ENCODE measurements around the gene IPO13. TPM values are rescaled to one million over a fixed set of nuclear protein-coding genes. Genes with fewer than 3 reads are reported as not detected.

Gene IPO13
- total RNA-seq, 2 donors from 2014 or later: 18.6 to 21.5 TPM

DNA sequence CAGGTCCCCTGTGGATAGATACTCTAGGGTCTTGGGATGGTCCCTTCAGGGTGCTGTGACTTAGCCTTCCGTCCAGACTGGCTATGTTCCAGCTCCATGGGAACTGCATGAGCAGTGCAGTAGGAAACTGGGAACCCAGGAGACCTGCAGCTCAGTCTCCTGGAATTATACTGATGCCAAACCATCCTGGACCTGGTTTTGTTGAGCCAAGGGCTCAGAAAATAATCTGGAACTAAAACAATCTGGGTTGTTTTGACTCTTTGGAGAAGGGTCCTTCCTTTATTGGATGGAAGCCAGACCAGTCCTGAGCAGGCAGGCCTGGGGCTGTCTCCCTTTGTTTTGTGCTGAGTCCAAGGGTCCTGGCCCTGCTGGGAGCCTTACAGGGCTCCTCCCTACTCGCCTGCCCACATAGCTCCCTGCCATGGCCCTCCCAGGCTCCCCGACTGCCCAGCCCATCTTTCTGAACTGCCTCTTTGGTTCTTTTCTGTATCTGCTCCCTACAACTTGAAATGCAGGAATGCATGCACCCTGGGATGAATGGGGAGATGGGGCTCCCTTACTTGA, 1.2 kb downstream of the IPO13 start:
- 70 to 89% methylated on average over 3 of the region's 3 CpGs for WGBS, 2 experiments (ENCODE audit: insufficient coverage in 1 of 2, insufficient read length in 1 of 2)
- Mint-ChIP-seq H3K4me1 (peaks cover 10% of the 10 kb centered on the region), H3K27ac (no peak overlapping the region), H3K9me3 (no peaks in the 10 kb centered on the region), H3K4me3 (peak overlapping the region; percentile 83), H3K27me3 (ENCODE audit: insufficient read depth) (peaks cover 2% of the 10 kb centered on the region), H3K36me3 (ENCODE audit: low read depth) (peaks cover 3% of the 10 kb centered on the region)
- H3K4me3 ChIP-seq (ENCODE audit: low read length): peak overlapping the region; percentile 95
- no peak for DNase-seq
- no peaks in the 10 kb centered on the region for H3K9me3 ChIP-seq (ENCODE audit: control insufficient read depth, low read length)
- H3K27me3 ChIP-seq (ENCODE audit: control insufficient read depth, insufficient read depth, low read length, poor library complexity, severe bottlenecking): no peaks in the 10 kb centered on the region
- peaks cover 10% of the 10 kb centered on the region for H3K4me1 ChIP-seq (ENCODE audit: control insufficient read depth, insufficient read depth, low read length)
- H3K36me3 ChIP-seq (ENCODE audit: control insufficient read depth, insufficient read depth, low read length): peaks cover 12% of the 10 kb centered on the region
- TF ChIP-seq CTCF (conservative IDR thresholded peaks at IDR 0.05): no peak
- no peak overlapping the region for H3K9ac ChIP-seq (ENCODE audit: extremely low read depth, low read length, poor library complexity, severe bottlenecking)
- H3K27ac ChIP-seq (ENCODE audit: low read depth, low read length): no peak overlapping the region

- Histone ChIP-seq H3K9ac (ENCODE audit: extremely low read depth, low read length, poor library complexity, severe bottlenecking) (no peak overlapping the region), H3K36me3 (ENCODE audit: control insufficient read depth, insufficient read depth, low read length) (peaks cover 12% of the 10 kb centered on the region), H3K27ac (ENCODE audit: low read depth, low read length) (no peak overlapping the region), H3K9me3 (ENCODE audit: control insufficient read depth, low read length) (no peaks in the 10 kb centered on the region), H3K4me3 (ENCODE audit: low read length) (no peak overlapping the region), H3K27me3 (ENCODE audit: control insufficient read depth, insufficient read depth, low read length, poor library complexity, severe bottlenecking) (no peaks in the 10 kb centered on the region), H3K4me1 (ENCODE audit: control insufficient read depth, insufficient read depth, low read length) (peaks cover 10% of the 10 kb centered on the region)
- DNase-seq: no peak
- no peaks in the 10 kb centered on the region for H3K9me3 Mint-ChIP-seq
- no peak overlapping the region for H3K4me3 Mint-ChIP-seq
- WGBS, 2 experiments (ENCODE audit: insufficient coverage in 1 of 2, insufficient read length in 1 of 2): 83 to 86% methylated on average over 7 to 13 of the region's 13 CpGs
- H3K27me3 Mint-ChIP-seq (ENCODE audit: insufficient read depth): no peaks in the 10 kb centered on the region
- no peak overlapping the region for H3K27ac Mint-ChIP-seq
- H3K4me1 Mint-ChIP-seq: peaks cover 13% of the 10 kb centered on the region
- no peak for TF ChIP-seq CTCF (conservative IDR thresholded peaks at IDR 0.05)
- peaks cover 3% of the 10 kb centered on the region for H3K36me3 Mint-ChIP-seq (ENCODE audit: low read depth)
Observed at GRCh38 chr1:43949678-43950077, 2.9 kb downstream of the IPO13 start.

- 92 to 94% methylated on average over 2 to 4 of the region's 4 CpGs for WGBS, 2 experiments (ENCODE audit: insufficient coverage in 1 of 2, insufficient read length in 1 of 2)
- Mint-ChIP-seq H3K27me3 (ENCODE audit: insufficient read depth) (no peaks in the 10 kb centered on the region), H3K9me3 (no peaks in the 10 kb centered on the region), H3K4me1 (peaks cover 14% of the 10 kb centered on the region), H3K27ac (no peak overlapping the region), H3K4me3 (no peak overlapping the region), H3K36me3 (ENCODE audit: low read depth) (peaks cover 3% of the 10 kb centered on the region)
- Histone ChIP-seq H3K27ac (ENCODE audit: low read depth, low read length) (no peak overlapping the region), H3K4me3 (ENCODE audit: low read length) (no peak overlapping the region), H3K9ac (ENCODE audit: extremely low read depth, low read length, poor library complexity, severe bottlenecking) (no peak overlapping the region), H3K36me3 (ENCODE audit: control insufficient read depth, insufficient read depth, low read length) (peaks cover 13% of the 10 kb centered on the region), H3K27me3 (ENCODE audit: control insufficient read depth, insufficient read depth, low read length, poor library complexity, severe bottlenecking) (no peaks in the 10 kb centered on the region), H3K9me3 (ENCODE audit: control insufficient read depth, low read length) (no peaks in the 10 kb centered on the region), H3K4me1 (ENCODE audit: control insufficient read depth, insufficient read depth, low read length) (peaks cover 7% of the 10 kb centered on the region)
- no peak for DNase-seq
- TF ChIP-seq CTCF (conservative IDR thresholded peaks at IDR 0.05): no peak
Observed at GRCh38 chr1:43951021-43951985, 4.6 kb downstream of the IPO13 start.
